HG03442 (cell line): Measurements from ENCODE around the gene COL17A1.
A peak's percentile ranks its signal among the peaks of the same experiment; 100 is the strongest.

ENCODE experiments used
- ATAC-seq: cut with Tn5 transposase; IDR thresholded peaks from one replicate; pipeline ENCODE4 v1.9.1; 2021; ENCODE audit warnings: mild to moderate bottlenecking, moderate library complexity; ENCODE audit not compliant: unreplicated experiment

The COL17A1 gene

GRCh38 chr10:104085801-104086400 is at the start of gene COL17A1:
Gene COL17A1 (minus strand): TSS chr10:104085880. CDS start chr10:104080673, 5,207 bp downstream.
- no peak for ATAC-seq

- no peak for ATAC-seq
Observed at GRCh38 chr10:104130041-104130440, 44.4 kb upstream of the COL17A1 start.

- ATAC-seq = no peak
Observed at GRCh38 chr10:104128214-104128613, 42.5 kb upstream of the COL17A1 start.

- peak; percentile 74 for ATAC-seq
Observed at GRCh38 chr10:104127411-104127810, 41.7 kb upstream of the COL17A1 start.

- no peak for ATAC-seq
Observed at GRCh38 chr10:104123397-104123796, 37.7 kb upstream of the COL17A1 start.

GRCh38 chr10:104122225-104123107 is 36.8 kb upstream of the COL17A1 start:
- ATAC-seq = no peak

GRCh38 chr10:104121485-104122224 is 36.0 kb upstream of the COL17A1 start, which contains the start of gene SFR1:
Gene SFR1 (plus strand): TSS chr10:104122171. CDS start chr10:104122184, 13 bp downstream.
- ATAC-seq = peak; percentile 89

- ATAC-seq = peak; percentile 37
Observed at GRCh38 chr10:104120903-104121484, 35.3 kb upstream of the COL17A1 start.

- no peak for ATAC-seq
Observed at GRCh38 chr10:104120512-104120902, 34.8 kb upstream of the COL17A1 start.

GRCh38 chr10:104119996-104120395 is 34.3 kb upstream of the COL17A1 start:
- no peak for ATAC-seq

- ATAC-seq = no peak
Observed at GRCh38 chr10:104117839-104118323, 32.2 kb upstream of the COL17A1 start.

GRCh38 chr10:104113376-104113956 is 27.8 kb upstream of the COL17A1 start:
- ATAC-seq = no peak

GRCh38 chr10:104109908-104110662 is 24.4 kb upstream of the COL17A1 start:
- ATAC-seq = peak; percentile 74

GRCh38 chr10:104104926-104105325 is 19.2 kb upstream of the COL17A1 start:
- no peak for ATAC-seq

- ATAC-seq = no peak
Observed at GRCh38 chr10:104104418-104104817, 18.7 kb upstream of the COL17A1 start.

- no peak for ATAC-seq
Observed at GRCh38 chr10:104103956-104104355, 18.3 kb upstream of the COL17A1 start.

GRCh38 chr10:104101902-104102301 is 16.2 kb upstream of the COL17A1 start:
- ATAC-seq = no peak

- ATAC-seq = no peak
Observed at GRCh38 chr10:104100795-104101194, 15.1 kb upstream of the COL17A1 start.

GRCh38 chr10:104099941-104100340 is 14.3 kb upstream of the COL17A1 start:
- no peak for ATAC-seq

GRCh38 chr10:104099269-104099668 is 13.6 kb upstream of the COL17A1 start:
- ATAC-seq = no peak
